GM19025 (cell line): Measurements from ENCODE around the gene ARSA.

Source experiments
- ATAC-seq: cut with Tn5 transposase; IDR thresholded peaks from one replicate; pipeline ENCODE4 v1.9.1; 2021; ENCODE audit warnings: mild to moderate bottlenecking, low read depth, moderate library complexity; ENCODE audit not compliant: unreplicated experiment

The ARSA gene

GRCh38 chr22:50582493-50583293 is 45.3 kb downstream of the ARSA start, which contains the start of gene CHKB:
CHKB (minus strand) TSS chr22:50582849; CDS start chr22:50582781, 68 bp downstream.
- peak; percentile 88 for ATAC-seq

GRCh38 chr22:50581950-50582492 is 45.9 kb downstream of the ARSA start:
- no peak for ATAC-seq

- ATAC-seq, result no peak
Observed at GRCh38 chr22:50581031-50581949, 46.7 kb downstream of the ARSA start.

GRCh38 chr22:50579752-50580151 is 48.2 kb downstream of the ARSA start:
- ATAC-seq, result no peak

GRCh38 chr22:50578776-50579310 is 49.1 kb downstream of the ARSA start:
- ATAC-seq, result no peak

GRCh38 chr22:50577987-50578775 is 49.8 kb downstream of the ARSA start, which contains the start of gene CPT1B:
CPT1B (minus strand) TSS chr22:50578427; CDS start chr22:50577915, 512 bp downstream.
- no peak for ATAC-seq

- ATAC-seq, result no peak
Observed at GRCh38 chr22:50577697-50577986, 50.3 kb downstream of the ARSA start.

GRCh38 chr22:50576806-50577696 is 50.9 kb downstream of the ARSA start:
- ATAC-seq, result no peak

- ATAC-seq, result no peak
Observed at GRCh38 chr22:50576070-50576469, 51.9 kb downstream of the ARSA start.

GRCh38 chr22:50575426-50575941 is 52.5 kb downstream of the ARSA start:
- ATAC-seq, result no peak
